ENCODE measurements around the gene ASB18.

ASB18 gene

DNA sequence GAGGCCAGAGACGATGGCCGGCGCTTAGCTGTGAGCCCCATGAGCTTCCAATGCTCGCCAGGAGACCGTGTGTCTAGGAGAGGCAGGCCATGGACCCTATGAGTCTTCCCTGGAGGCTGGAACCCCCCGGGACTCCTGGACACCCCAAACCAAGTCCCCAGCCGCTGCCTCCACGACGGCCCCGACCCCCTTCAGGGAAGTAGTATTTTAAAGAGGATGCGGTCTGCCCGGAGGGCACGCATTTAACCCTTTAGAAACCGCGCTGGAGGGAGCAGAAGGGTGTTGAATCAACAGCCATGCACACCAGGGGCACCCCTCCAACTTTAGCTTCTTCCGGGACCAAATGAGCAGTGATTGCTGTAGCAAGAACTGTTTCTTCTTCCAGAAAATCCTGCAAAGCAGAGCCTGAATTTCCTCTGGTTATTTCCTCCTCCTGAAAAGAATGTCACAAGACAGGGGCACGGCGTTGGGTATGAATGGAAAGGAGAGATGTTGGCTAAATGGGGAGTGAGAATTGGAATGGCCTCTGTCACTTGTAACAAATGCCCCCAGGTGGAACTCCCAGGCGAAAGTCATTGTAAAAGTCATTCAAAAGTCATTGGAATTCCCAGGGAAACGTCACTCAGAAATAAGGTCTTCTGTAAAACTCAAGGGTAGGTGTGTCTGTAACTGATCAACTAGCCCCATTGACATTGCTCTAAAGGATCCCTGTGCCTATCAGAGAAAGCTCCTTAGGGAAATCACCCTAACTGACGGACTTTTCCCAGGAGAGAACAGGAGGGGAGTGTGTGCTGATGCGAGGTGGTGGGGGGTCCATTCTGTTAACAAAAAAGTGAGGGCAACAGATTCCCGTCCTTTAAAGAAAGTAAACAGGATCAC, 90.2 kb downstream of the ASB18 start:
- peaks cover 0 to 48% (median 25%) of the 10 kb centered on the region in 4 donors for H3K4me1 ChIP-seq
- H3K4me3 ChIP-seq: no peak overlapping the region
- no peaks in the 10 kb centered on the region for H3K36me3 ChIP-seq
- no peak overlapping the region for H3K27ac ChIP-seq
- no peaks in the 10 kb centered on the region for H3K9me3 ChIP-seq
- no peak for DNase-seq
- TF ChIP-seq, protein P1, sequence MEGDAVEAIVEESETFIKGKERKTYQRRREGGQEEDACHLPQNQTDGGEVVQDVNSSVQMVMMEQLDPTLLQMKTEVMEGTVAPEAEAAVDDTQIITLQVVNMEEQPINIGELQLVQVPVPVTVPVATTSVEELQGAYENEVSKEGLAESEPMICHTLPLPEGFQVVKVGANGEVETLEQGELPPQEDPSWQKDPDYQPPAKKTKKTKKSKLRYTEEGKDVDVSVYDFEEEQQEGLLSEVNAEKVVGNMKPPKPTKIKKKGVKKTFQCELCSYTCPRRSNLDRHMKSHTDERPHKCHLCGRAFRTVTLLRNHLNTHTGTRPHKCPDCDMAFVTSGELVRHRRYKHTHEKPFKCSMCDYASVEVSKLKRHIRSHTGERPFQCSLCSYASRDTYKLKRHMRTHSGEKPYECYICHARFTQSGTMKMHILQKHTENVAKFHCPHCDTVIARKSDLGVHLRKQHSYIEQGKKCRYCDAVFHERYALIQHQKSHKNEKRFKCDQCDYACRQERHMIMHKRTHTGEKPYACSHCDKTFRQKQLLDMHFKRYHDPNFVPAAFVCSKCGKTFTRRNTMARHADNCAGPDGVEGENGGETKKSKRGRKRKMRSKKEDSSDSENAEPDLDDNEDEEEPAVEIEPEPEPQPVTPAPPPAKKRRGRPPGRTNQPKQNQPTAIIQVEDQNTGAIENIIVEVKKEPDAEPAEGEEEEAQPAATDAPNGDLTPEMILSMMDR (IDR thresholded peaks at IDR 0.05): no peak
- intact Hi-C loops (cut with DNase I; ENCODE audit: low total_unique reads): no loop called here
- H3K27me3 ChIP-seq: peaks cover 5 to 83% of the 10 kb centered on the region in 2 donors

DNA sequence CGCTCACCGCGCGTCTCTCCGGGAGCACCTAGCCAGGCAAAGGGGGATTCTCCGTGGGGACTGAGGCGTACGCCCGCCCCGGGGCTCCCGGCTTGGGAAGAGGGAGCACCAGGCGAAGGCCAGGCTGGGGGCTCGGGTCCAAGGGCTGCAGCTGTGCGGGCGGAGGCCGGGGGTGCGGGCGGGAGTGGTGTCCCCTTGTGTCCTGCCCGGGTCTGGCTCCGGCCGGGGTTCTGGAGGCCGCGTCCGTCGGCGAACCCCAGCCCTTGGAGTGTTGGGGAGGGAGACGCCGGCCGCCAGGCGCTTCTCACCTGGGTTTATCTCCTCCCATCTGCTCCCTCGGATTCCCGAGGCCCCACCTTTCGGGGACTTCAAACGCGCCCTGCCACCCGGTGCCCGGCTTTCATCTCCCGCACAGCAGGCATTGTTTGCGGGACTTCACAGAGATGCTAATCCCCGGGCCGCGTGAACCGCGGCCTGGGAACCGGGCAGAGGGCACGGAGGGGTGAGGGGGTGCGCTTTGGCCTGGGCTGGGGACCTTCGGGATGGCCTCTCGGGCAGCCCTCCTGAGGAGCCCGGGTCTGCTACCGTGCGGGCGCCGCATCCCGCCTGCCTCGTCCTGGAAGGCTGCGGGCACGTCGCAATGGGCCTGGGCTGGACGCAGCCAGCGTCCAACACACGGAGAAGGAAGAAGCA, 91.0 kb downstream of the ASB18 start:
- intact Hi-C loops (cut with DNase I; ENCODE audit: low total_unique reads): no loop called here
- Histone ChIP-seq H3K27me3 (peaks cover 11 to 83% of the 10 kb centered on the region in 2 donors), H3K4me3 (no peak overlapping the region), H3K36me3 (no peaks in the 10 kb centered on the region), H3K27ac (no peak overlapping the region), H3K9me3 (no peaks in the 10 kb centered on the region), H3K4me1 (peaks cover 0 to 48% (median 23%) of the 10 kb centered on the region in 4 donors)
- TF ChIP-seq, protein P1 (IDR thresholded peaks at IDR 0.05): no peak
- no peak for DNase-seq

DNA sequence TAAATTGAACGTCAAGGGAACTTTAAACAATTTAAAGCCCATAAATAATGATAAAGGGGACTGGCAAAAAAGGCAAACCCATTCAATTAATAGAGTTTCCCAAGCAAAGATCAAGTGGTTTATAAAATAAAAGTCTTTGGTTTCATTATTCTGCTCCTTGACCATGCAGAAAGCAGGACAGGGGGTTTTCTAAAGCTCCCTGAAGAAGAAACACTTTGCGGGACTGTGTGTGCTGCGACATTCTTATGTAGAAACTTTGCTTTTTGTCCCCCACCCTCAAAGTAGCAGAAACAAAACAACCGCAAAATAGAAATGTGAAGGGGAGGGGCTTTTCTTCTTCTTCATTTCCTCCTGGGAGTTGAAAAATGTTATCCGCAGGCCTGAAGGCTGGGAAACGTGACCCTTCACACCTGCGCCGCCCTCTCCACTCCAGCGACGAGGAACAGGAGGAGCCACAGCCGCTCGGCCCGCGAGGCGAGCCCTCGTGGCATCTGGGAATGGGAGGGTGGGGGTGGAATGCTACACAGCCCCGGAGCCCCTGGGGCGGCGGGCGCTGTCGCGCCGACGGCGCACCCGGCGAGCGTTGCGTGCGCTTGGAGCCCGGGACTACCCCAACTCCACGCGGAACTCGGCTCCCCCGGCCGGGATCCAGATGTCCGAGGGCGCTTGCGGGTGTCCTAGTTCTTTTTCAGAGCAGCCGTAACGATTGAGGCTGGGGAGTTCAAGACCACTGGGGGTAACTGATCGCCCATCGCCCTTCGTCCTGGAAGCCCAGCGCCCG, 91.8 kb downstream of the ASB18 start:
- DNase-seq: no peak
- Histone ChIP-seq H3K4me3 (no peak overlapping the region), H3K27me3 (peaks cover 12 to 83% of the 10 kb centered on the region in 2 donors), H3K9me3 (no peaks in the 10 kb centered on the region), H3K36me3 (no peaks in the 10 kb centered on the region), H3K4me1 (peaks cover 0 to 48% (median 26%) of the 10 kb centered on the region in 4 donors), H3K27ac (no peak overlapping the region)
- TF ChIP-seq, protein P1 (IDR thresholded peaks at IDR 0.05): no peak
- intact Hi-C loops (cut with DNase I; ENCODE audit: low total_unique reads): no loop called here

DNA sequence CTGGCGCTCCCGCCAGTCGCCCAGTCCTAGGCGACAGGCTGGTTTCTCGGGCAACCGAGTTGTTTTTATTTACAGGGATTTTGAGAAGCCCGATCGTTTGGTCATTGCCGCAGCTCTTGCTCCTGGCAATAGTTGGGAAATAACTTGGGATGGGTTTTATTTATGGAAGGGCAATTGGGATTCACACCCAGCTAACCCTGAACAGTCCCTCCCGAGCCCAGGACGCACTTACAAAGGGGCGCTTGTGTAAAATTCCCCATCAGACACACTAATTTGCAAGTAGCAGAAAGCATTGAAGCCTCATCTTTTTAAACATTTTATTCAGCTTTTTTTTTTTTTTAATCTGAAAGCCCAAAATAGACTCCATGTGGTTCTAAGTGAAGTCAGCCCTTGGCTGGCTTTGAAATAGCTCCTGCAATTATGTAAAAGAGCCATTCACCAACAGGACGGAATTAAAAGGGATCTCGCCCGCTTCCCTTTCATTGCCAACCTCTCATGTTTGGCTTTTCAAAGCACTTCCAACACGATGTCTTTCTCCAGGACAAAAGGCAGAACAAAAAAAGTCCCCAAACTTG, 92.4 kb downstream of the ASB18 start:
- H3K27me3 ChIP-seq: peaks cover 18 to 83% of the 10 kb centered on the region in 2 donors
- no peak overlapping the region for H3K27ac ChIP-seq
- DNase-seq: no peak
- intact Hi-C loops (cut with DNase I; ENCODE audit: low total_unique reads): no loop called here
- TF ChIP-seq, protein P1 (IDR thresholded peaks at IDR 0.05): no peak
- H3K9me3 ChIP-seq: no peaks in the 10 kb centered on the region
- H3K4me3 ChIP-seq: no peak overlapping the region
- H3K4me1 ChIP-seq: peaks cover 0 to 54% (median 33%) of the 10 kb centered on the region in 4 donors
- H3K36me3 ChIP-seq: no peaks in the 10 kb centered on the region

DNA sequence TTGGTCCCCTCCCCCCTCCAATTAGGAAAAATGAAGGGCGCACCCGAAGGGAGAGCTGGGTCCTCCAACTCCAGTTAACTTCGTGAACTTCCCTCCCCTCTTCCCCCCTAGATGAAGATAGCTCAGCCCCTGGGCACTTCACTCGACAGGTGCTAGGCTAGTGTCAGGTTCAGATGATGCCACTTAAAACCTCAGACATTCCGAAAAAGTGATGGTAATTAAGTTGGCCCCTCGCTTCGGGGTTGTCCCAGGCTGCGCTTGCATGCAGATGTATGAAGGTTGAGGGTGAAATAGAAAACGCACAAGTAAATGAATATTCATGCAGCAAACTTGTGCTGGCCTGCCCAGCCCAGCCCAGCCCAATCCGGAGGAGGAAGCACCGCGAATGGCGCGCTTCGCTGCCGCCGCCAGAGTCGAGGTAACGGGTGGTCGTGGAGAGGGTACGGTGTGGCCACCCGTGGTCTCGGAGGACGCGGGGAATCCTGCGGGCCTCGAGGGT, 93.0 kb downstream of the ASB18 start:
- intact Hi-C loops (cut with DNase I; ENCODE audit: low total_unique reads): no loop called here
- TF ChIP-seq, protein P1 (IDR thresholded peaks at IDR 0.05): no peak
- H3K4me3 ChIP-seq: no peak overlapping the region
- no peaks in the 10 kb centered on the region for H3K9me3 ChIP-seq
- peaks cover 0 to 59% (median 38%) of the 10 kb centered on the region in 4 donors for H3K4me1 ChIP-seq
- no peaks in the 10 kb centered on the region for H3K36me3 ChIP-seq
- no peak overlapping the region for H3K27ac ChIP-seq
- H3K27me3 ChIP-seq: peaks cover 18 to 86% of the 10 kb centered on the region in 2 donors
- DNase-seq: no peak

All from tibial artery (tissue), 4 donors.